NT2/D1 (cell line): ENCODE data around the gene ITFG1.
A peak's percentile ranks its signal among the peaks of the same experiment; 100 is the strongest.

ENCODE experiments used
- DNase-seq: peaks from one replicate; pipeline ENCODE4 v3.0.0-alpha.2; 2011; ENCODE audit warnings: low read depth, low spot score
- H3K27me3 ChIP-seq: 2 replicates; pipeline ENCODE4 v1.6.0; 2011; ENCODE audit warnings: mild to moderate bottlenecking; ENCODE audit not compliant: insufficient read length, insufficient read depth
- H3K36me3 ChIP-seq: 2 replicates; pipeline ENCODE4 v1.6.1; 2011; ENCODE audit warnings: mild to moderate bottlenecking, low read length, mixed read lengths; ENCODE audit not compliant: insufficient read depth, insufficient read length
- H3K4me1 ChIP-seq: 2 replicates; pipeline ENCODE4 v1.5.1; 2011; ENCODE audit not compliant: insufficient read depth, insufficient read length
- H3K4me3 ChIP-seq: 2 replicates; pipeline ENCODE4 v1.5.1; 2011; ENCODE audit warnings: low read depth; ENCODE audit not compliant: insufficient read length
- H3K9ac ChIP-seq: 2 replicates; pipeline ENCODE4 v1.6.0; 2011; ENCODE audit warnings: low read depth; ENCODE audit not compliant: insufficient read length
- H3K9me3 ChIP-seq: 2 replicates; pipeline ENCODE4 v1.5.1; 2011; ENCODE audit warnings: mild to moderate bottlenecking, low read length; ENCODE audit not compliant: insufficient read depth
- SUZ12 ChIP-seq: IDR thresholded peaks from 2 replicates; pipeline ENCODE4 v1.6.1; 2011; ENCODE audit not compliant: insufficient read length, insufficient read depth; ENCODE audit errors: extremely low read depth
- YY1 ChIP-seq: IDR thresholded peaks from 2 replicates; pipeline ENCODE4 v1.6.1; 2011; ENCODE audit not compliant: insufficient read length, insufficient read depth
- ZNF274 ChIP-seq: IDR thresholded peaks from 2 replicates; pipeline ENCODE4 v1.6.1; 2011; ENCODE audit warnings: mild to moderate bottlenecking, low read depth, low read length

Gene ITFG1

DNA sequence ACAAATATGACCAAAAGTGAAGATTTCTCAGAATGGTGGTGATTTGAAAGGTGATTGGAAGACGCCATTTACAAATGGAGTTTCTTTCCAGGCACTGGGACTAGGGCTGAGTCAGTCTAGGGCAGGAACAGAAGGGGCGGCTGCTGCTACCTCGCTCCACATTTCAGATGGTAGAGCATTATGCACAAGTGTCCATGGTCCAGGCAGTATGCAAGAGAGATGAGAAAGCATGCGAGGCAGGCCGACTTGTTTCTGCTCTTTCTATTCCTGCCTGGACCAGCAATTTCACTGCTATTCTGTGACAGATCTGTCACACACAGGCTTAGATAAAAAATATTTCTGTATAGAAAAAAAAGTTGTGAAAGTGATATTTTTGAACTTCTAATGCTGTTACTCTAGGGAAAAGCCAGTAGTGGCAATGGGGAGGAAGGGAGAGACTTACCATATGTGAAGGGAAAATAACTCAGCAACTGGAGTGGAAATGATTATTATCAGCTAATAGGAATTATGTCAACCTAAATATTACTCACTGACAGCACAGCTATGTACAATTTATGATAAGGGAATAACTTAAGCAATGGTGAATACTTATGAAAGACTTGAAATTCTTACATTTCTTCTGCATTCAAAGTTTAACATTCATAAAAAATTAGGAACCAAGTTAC, 182.4 kb downstream of the ITFG1 start:
- Histone ChIP-seq H3K4me3 (no peak overlapping the region), H3K4me1 (no peaks in the 10 kb centered on the region), H3K27me3 (no peaks in the 10 kb centered on the region), H3K9me3 (peaks cover 2% of the 10 kb centered on the region; the same call in 1 of the 2 replicates), H3K9ac (no peak overlapping the region), H3K36me3 (no peaks in the 10 kb centered on the region)
- TF ChIP-seq SUZ12: no peak
- no peak for TF ChIP-seq YY1
- no peak for TF ChIP-seq ZNF274
- no peak for DNase-seq

DNA sequence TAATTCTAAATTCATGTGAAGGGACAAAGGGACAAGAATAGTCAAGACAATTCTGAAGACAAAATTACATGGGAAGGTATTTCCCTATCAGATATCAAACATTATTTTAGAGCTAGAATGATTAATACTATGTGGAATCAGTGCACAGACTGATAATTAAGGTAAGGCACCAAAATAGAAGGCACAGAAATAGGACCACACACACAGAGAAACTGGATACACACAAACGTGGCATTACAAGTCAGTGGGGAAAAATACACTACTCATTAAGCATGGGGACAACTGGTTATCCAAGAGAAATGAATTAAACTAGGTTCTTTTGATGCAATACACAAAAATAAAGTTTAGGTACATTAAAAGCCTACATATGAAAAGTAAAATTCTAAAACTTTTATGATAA, 184.3 kb downstream of the ITFG1 start:
- Histone ChIP-seq H3K9me3 (no peaks in the 10 kb centered on the region), H3K27me3 (no peaks in the 10 kb centered on the region), H3K9ac (no peak overlapping the region), H3K36me3 (no peaks in the 10 kb centered on the region), H3K4me1 (no peaks in the 10 kb centered on the region), H3K4me3 (no peak overlapping the region)
- no peak for DNase-seq
- no peak for TF ChIP-seq SUZ12
- no peak for TF ChIP-seq YY1
- no peak for TF ChIP-seq ZNF274

DNA sequence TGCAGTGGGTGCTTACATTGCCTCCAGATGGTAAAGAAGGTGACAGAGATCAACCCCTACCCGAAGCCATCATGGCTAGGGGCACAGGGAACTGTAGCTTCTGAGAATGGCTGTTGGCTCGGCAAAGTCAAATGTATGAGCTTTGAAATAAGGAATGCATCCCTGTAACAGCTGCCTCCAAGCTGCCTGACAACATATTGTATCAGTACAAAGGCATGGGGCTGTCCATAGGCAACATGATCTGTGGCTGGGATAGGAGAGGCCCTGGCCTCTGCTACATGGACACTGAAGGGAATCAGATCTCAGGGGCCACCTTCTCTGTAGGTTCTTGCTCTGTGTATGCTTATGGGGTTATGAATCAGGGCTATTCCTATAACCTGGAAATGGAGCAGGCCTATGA, 197.9 kb downstream of the ITFG1 start:
- TF ChIP-seq YY1 (no peak), ZNF274 (no peak), SUZ12 (no peak)
- no peak for DNase-seq
- H3K4me3 ChIP-seq: no peak overlapping the region
- H3K9me3 ChIP-seq: no peaks in the 10 kb centered on the region
- no peak overlapping the region for H3K9ac ChIP-seq
- no peaks in the 10 kb centered on the region for H3K4me1 ChIP-seq
- H3K36me3 ChIP-seq: peaks cover 6% of the 10 kb centered on the region
- no peaks in the 10 kb centered on the region for H3K27me3 ChIP-seq

DNA sequence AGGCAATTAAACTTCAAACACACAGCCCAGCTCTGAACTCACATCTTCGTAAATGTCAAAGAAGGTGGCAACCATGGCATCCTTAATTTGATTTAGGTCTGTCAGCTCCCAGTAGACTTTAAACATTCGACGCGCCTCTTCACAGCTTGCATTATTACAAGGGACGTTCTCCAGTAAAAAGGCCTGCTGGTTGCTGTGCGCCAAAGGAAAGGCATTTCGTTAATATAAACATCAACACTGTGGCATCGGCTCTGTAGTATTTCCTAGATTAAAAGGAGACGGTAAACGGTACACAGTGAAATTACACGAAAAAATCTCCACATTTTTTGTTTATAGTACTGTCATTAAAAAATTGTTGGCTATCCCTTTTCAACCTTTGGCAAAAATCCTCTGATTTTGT, 200.4 kb downstream of the ITFG1 start:
- no peaks in the 10 kb centered on the region for H3K27me3 ChIP-seq
- H3K4me1 ChIP-seq: no peaks in the 10 kb centered on the region
- no peak for DNase-seq
- no peaks in the 10 kb centered on the region for H3K9me3 ChIP-seq
- TF ChIP-seq SUZ12: no peak
- no peak for TF ChIP-seq YY1
- TF ChIP-seq ZNF274: no peak
- no peak overlapping the region for H3K9ac ChIP-seq
- H3K36me3 ChIP-seq: peaks cover 11% of the 10 kb centered on the region
- no peak overlapping the region for H3K4me3 ChIP-seq

DNA sequence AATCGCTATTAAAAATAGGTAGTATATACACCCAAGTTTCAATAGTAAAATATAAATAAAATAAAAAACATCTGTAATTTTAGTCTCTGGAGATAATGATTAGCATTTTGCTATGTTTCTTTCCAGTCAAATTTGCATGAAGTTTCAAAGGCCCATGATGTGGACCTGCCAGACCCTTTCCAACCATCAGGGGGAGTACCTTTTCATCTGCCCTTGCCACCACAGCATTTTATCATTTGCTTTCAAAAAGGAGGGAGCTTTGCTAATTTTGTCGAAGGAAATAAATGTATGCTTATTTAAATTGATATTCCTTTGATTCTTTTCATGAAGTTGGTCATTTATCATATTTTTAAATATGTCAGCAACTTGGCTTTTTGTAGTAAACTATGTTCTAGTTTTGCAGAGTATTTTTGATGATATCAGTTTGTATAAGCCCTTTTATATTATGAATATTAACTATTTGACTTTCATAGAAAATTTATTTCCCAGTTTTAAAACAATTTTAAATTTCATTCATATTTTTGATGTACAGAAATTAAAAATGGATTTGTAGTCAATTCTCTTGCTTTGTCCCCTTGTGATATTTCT, 201.9 kb downstream of the ITFG1 start:
- no peak for TF ChIP-seq SUZ12
- no peak for TF ChIP-seq ZNF274
- TF ChIP-seq YY1: no peak
- H3K4me3 ChIP-seq: no peak overlapping the region
- peaks cover 11% of the 10 kb centered on the region for H3K36me3 ChIP-seq
- DNase-seq: peak; percentile 11
- H3K27me3 ChIP-seq: no peaks in the 10 kb centered on the region
- H3K9ac ChIP-seq: no peak overlapping the region
- H3K4me1 ChIP-seq: no peaks in the 10 kb centered on the region
- no peaks in the 10 kb centered on the region for H3K9me3 ChIP-seq

DNA sequence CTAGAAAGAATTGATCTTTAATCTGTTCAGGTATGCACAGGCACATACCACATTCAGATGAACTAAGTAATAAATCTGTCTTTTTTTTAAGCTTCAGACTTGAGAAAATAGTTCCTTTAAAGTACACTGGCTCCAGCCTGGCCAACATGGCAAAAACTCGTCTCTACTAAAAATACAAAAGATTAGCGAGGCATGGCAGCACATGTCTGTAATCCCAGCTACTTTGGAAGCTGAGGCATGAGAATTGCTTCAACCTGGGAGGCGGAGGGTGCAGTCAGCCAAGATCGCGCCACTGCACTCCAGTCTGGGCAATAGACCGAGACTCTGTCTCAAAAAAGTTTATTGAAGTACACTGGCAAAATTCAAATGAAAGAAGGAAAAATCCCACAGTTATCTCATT, 206.1 kb downstream of the ITFG1 start:
- H3K9ac ChIP-seq: no peak overlapping the region
- TF ChIP-seq SUZ12 (no peak), ZNF274 (no peak), YY1 (no peak)
- no peak overlapping the region for H3K4me3 ChIP-seq
- H3K4me1 ChIP-seq: no peaks in the 10 kb centered on the region
- H3K9me3 ChIP-seq: no peaks in the 10 kb centered on the region
- DNase-seq: no peak
- no peaks in the 10 kb centered on the region for H3K27me3 ChIP-seq
- H3K36me3 ChIP-seq: peaks cover 9% of the 10 kb centered on the region

DNA sequence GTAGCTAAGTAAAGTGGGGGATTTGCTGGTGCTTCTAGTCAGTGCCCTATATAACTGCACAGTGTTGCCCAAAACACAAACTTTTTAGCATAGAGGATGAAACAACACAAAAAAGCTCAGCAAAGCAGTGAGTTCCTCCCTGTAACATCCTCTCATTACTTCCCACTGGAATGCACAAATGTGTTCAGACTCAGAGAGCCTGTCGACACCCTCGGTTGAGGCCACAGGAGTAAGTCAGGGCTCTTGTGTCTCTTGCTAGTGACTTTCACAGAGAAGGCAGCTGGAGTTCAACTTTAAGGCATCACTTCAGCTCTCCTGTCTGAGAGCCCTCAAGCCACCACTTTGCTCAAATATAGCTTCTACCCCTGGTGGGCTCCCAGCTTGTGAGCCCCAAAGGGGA, 209.9 kb downstream of the ITFG1 start:
- H3K4me1 ChIP-seq: no peaks in the 10 kb centered on the region
- H3K9me3 ChIP-seq: no peaks in the 10 kb centered on the region
- no peaks in the 10 kb centered on the region for H3K36me3 ChIP-seq
- no peak overlapping the region for H3K4me3 ChIP-seq
- no peak for TF ChIP-seq YY1
- TF ChIP-seq ZNF274: no peak
- TF ChIP-seq SUZ12: no peak
- DNase-seq: no peak
- H3K9ac ChIP-seq: no peak overlapping the region
- no peaks in the 10 kb centered on the region for H3K27me3 ChIP-seq

DNA sequence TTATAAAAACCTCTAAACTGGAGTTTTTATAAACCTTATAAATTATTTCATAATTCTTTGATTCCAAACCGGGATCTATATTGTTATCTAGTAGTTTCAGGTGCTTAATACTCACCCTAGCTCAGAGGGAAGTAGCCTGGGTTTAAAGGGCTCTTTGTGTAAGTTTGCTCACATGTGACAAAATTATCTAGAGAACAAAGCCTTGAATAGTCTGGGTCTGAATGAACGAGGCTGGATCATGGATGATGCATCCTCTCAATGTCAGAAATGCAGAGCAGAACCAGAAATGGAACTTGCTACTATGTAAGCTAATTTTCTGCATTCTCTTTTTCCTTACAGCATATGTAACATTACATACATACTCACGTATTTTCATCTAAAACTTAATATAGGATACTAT, 213.2 kb downstream of the ITFG1 start:
- no peaks in the 10 kb centered on the region for H3K27me3 ChIP-seq
- H3K4me1 ChIP-seq: no peaks in the 10 kb centered on the region

More for the DNA sequence above, 213.2 kb downstream of the ITFG1 start:
- TF ChIP-seq ZNF274: no peak
- no peak for TF ChIP-seq YY1
- Histone ChIP-seq H3K4me3 (no peak overlapping the region), H3K9ac (no peak overlapping the region), H3K36me3 (no peaks in the 10 kb centered on the region), H3K9me3 (no peaks in the 10 kb centered on the region)
- no peak for DNase-seq
